HL-60 (cell line): Measurements from ENCODE around the gene ZSCAN29.

Source experiments
- DNase-seq, 2 experiments: peaks; one replicate each; pipeline ENCODE4 v3.0.0-alpha.2; 2010 to 2020; ENCODE audit warnings: low read depth in 1 of 2, low spot score in 1 of 2
- H3K27ac ChIP-seq: fragments of 250-450 bp; sonication (Bioruptor Pico); replicated peaks from 2 replicates; pipeline ENCODE4 v1.5.1; 2020; ENCODE audit warnings: mild to moderate bottlenecking, moderate library complexity
- H3K27me3 ChIP-seq: fragments of 250-450 bp; sonication (Bioruptor Pico); 2 replicates; pipeline ENCODE4 v1.5.1; 2021; ENCODE audit warnings: mild to moderate bottlenecking, moderate library complexity; ENCODE audit not compliant: insufficient read depth, poor library complexity, severe bottlenecking
- H3K4me3 ChIP-seq: replicated peaks from 2 replicates; pipeline ENCODE4 v1.5.1; 2011; ENCODE audit warnings: mild to moderate bottlenecking, control low read depth, low read length; ENCODE audit not compliant: insufficient read depth
- GABPA ChIP-seq: IDR thresholded peaks from 2 replicates; pipeline ENCODE4 v1.6.1; 2012; ENCODE audit warnings: low read depth
- POLR2AphosphoS5 ChIP-seq: IDR thresholded peaks from 2 replicates; pipeline ENCODE4 v1.6.1; 2012; ENCODE audit warnings: low read depth
- SPI1 ChIP-seq: IDR thresholded peaks from 2 replicates; pipeline ENCODE4 v1.6.1; 2012; ENCODE audit warnings: low read depth, mild to moderate bottlenecking, borderline replicate concordance
- TF ChIP-seq, protein P1 (sequence below): IDR thresholded peaks from 2 replicates; pipeline ENCODE4 v1.6.1; 2012; ENCODE audit warnings: low read depth; ENCODE audit not compliant: insufficient replicate concordance
- TF ChIP-seq, protein P2 (sequence below): IDR thresholded peaks from one replicate; pipeline ENCODE4 v1.5.1; 2011; ENCODE audit warnings: low read length, control low read depth, inconsistent platforms; ENCODE audit not compliant: insufficient read depth

ZSCAN29 gene

DNA sequence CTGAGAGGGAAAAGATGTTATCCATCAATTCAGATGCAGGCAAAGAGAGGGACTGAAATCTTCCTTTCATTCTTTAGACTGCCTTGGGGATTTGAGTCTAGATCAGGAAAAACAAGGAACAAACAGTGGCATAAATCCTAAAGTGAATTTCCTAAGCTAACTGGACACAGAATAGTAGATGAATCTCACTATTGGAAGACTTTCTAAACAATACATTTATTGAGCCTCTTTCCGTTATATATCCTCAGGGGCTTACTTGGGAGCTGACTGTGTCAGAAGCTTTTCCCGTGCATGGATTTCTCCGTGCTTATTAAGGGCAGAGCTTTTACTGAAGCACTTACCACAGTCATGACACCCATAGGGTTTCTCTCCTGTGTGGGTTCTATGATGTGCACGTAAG is 10.0 kb downstream of the ZSCAN29 start:
- Histone ChIP-seq H3K4me3 (no peak overlapping the region), H3K27ac (no peak overlapping the region), H3K27me3 (no peaks in the 10 kb centered on the region)
- no peak for DNase-seq
- TF ChIP-seq, protein P1, sequence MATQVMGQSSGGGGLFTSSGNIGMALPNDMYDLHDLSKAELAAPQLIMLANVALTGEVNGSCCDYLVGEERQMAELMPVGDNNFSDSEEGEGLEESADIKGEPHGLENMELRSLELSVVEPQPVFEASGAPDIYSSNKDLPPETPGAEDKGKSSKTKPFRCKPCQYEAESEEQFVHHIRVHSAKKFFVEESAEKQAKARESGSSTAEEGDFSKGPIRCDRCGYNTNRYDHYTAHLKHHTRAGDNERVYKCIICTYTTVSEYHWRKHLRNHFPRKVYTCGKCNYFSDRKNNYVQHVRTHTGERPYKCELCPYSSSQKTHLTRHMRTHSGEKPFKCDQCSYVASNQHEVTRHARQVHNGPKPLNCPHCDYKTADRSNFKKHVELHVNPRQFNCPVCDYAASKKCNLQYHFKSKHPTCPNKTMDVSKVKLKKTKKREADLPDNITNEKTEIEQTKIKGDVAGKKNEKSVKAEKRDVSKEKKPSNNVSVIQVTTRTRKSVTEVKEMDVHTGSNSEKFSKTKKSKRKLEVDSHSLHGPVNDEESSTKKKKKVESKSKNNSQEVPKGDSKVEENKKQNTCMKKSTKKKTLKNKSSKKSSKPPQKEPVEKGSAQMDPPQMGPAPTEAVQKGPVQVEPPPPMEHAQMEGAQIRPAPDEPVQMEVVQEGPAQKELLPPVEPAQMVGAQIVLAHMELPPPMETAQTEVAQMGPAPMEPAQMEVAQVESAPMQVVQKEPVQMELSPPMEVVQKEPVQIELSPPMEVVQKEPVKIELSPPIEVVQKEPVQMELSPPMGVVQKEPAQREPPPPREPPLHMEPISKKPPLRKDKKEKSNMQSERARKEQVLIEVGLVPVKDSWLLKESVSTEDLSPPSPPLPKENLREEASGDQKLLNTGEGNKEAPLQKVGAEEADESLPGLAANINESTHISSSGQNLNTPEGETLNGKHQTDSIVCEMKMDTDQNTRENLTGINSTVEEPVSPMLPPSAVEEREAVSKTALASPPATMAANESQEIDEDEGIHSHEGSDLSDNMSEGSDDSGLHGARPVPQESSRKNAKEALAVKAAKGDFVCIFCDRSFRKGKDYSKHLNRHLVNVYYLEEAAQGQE: no peak
- TF ChIP-seq, protein P2, sequence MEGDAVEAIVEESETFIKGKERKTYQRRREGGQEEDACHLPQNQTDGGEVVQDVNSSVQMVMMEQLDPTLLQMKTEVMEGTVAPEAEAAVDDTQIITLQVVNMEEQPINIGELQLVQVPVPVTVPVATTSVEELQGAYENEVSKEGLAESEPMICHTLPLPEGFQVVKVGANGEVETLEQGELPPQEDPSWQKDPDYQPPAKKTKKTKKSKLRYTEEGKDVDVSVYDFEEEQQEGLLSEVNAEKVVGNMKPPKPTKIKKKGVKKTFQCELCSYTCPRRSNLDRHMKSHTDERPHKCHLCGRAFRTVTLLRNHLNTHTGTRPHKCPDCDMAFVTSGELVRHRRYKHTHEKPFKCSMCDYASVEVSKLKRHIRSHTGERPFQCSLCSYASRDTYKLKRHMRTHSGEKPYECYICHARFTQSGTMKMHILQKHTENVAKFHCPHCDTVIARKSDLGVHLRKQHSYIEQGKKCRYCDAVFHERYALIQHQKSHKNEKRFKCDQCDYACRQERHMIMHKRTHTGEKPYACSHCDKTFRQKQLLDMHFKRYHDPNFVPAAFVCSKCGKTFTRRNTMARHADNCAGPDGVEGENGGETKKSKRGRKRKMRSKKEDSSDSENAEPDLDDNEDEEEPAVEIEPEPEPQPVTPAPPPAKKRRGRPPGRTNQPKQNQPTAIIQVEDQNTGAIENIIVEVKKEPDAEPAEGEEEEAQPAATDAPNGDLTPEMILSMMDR: no peak
- TF ChIP-seq GABPA (no peak), POLR2AphosphoS5 (no peak), SPI1 (no peak)

DNA sequence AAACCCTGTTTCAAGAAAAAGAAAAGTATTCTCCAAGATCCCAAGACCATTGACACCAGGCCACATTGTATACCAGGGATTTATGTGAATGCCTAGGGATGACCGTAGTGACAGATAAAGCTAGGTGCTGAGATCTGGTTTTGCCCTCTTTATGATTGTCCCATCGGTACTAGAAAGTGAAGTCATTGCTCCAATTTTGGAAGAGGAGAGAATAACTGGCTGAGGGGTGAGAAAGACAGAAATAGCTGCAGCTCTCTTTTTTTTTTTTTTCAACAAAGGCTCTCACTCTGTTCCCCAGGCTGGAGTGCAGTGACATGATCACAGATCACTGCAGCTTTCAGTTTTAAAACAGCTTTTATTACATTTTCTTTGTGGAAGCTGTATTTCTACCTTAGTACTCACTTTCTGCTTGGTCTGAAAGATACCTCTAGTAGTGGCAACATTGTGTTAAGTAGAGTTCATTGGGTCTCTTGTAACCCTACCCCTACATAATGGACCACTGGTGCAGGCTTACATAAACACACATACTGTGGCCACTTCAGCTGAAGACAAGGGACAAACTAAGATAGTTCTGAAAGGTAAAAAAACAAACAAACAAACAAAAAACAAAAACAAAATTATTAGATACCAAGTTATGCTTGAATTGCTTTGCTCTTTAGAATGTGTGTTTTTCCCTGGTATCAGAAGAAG is 18.0 kb downstream of the ZSCAN29 start:
- no peak overlapping the region for H3K4me3 ChIP-seq
- no peaks in the 10 kb centered on the region for H3K27me3 ChIP-seq
- TF ChIP-seq POLR2AphosphoS5 (no peak), SPI1 (no peak), GABPA (no peak)
- TF ChIP-seq, protein P1: no peak
- no peak for DNase-seq
- H3K27ac ChIP-seq: no peak overlapping the region

DNA sequence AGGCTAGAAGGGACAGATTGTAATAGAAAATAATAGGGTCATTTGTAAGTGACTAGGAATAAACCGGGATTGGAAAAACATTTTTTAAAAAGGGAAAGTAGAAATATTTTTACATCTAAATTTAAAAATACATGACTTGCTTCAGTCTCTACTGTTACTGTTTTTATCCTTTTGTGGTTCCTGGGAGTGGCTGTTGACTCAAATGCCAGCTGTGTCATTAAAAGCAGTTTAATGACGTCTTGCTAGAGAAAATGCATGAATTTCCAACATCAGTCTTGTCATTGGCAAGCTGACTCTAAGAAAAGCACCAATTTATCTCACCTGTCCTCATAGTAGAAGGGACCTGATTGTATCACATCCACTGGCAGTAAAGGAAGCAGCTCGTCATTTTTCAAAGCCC is 23.7 kb downstream of the ZSCAN29 start:
- no peak for TF ChIP-seq SPI1
- TF ChIP-seq POLR2AphosphoS5: no peak
- no peak for TF ChIP-seq GABPA
- TF ChIP-seq, protein P1: no peak
- TF ChIP-seq, protein P2: no peak
- no peak for DNase-seq

More for the DNA sequence above, 23.7 kb downstream of the ZSCAN29 start:
- Histone ChIP-seq H3K27me3 (no peaks in the 10 kb centered on the region), H3K27ac (no peak overlapping the region), H3K4me3 (no peak overlapping the region)
